Measurements from ENCODE around the gene MARCHF9. TPM values are rescaled to one million over a fixed set of nuclear protein-coding genes. Genes with fewer than 3 reads are reported as not detected.

MARCHF9 gene
- total RNA-seq, 6 experiments from 2014 or later = 0.94 to 3.2 (median 1.2) TPM

GRCh38 chr12:57751788-57752667, 2.9 kb upstream of the MARCHF9 start, which contains the start of gene CDK4:
Gene CDK4, minus strand, starts transcription at chr12:57752310. Its CDS starts 593 bp downstream, at chr12:57751717.
- Mint-ChIP-seq H3K27me3 (ENCODE audit: insufficient read depth) (peaks cover 26% of the 10 kb centered on the region), H3K36me3 (ENCODE audit: low read depth) (peaks cover 31% of the 10 kb centered on the region), H3K9me3 (no peaks in the 10 kb centered on the region), H3K4me3 (peak within 1 kb of the TSS; percentile 98), H3K4me1 (ENCODE audit: low read depth) (peaks cover 37% of the 10 kb centered on the region), H3K27ac (peak within 1 kb of the TSS; percentile 97)
- DNase-seq = peak; percentile 100
- no peak for TF ChIP-seq CTCF (IDR thresholded peaks at IDR 0.05)

GRCh38 chr12:57752668-57753000, 2.3 kb upstream of the MARCHF9 start:
- Mint-ChIP-seq H3K4me3 (peak overlapping the region; percentile 98), H3K27me3 (ENCODE audit: insufficient read depth) (peaks cover 30% of the 10 kb centered on the region), H3K36me3 (ENCODE audit: low read depth) (peaks cover 27% of the 10 kb centered on the region), H3K9me3 (no peaks in the 10 kb centered on the region), H3K27ac (peak overlapping the region; percentile 97), H3K4me1 (ENCODE audit: low read depth) (peaks cover 37% of the 10 kb centered on the region)
- DNase-seq = no peak
- no peak for TF ChIP-seq CTCF (IDR thresholded peaks at IDR 0.05)

GRCh38 chr12:57753756-57754337, 1.1 kb upstream of the MARCHF9 start:
- Mint-ChIP-seq H3K27me3 (ENCODE audit: insufficient read depth) (peaks cover 34% of the 10 kb centered on the region), H3K4me1 (ENCODE audit: low read depth) (peaks cover 37% of the 10 kb centered on the region), H3K27ac (no peak overlapping the region), H3K4me3 (peak overlapping the region; percentile 83), H3K9me3 (no peaks in the 10 kb centered on the region), H3K36me3 (ENCODE audit: low read depth) (peaks cover 21% of the 10 kb centered on the region)
- TF ChIP-seq CTCF (IDR thresholded peaks at IDR 0.05) = no peak
- no peak for DNase-seq

GRCh38 chr12:57755194-57755453, 221 bp downstream of the MARCHF9 start:
- H3K36me3 Mint-ChIP-seq (ENCODE audit: low read depth) = peaks cover 21% of the 10 kb centered on the region
- DNase-seq = no peak
- no peak overlapping the region for H3K4me3 Mint-ChIP-seq
- no peak for TF ChIP-seq CTCF (IDR thresholded peaks at IDR 0.05)
- H3K4me1 Mint-ChIP-seq (ENCODE audit: low read depth) = peaks cover 36% of the 10 kb centered on the region
- no peak overlapping the region for H3K27ac Mint-ChIP-seq
- H3K9me3 Mint-ChIP-seq = no peaks in the 10 kb centered on the region
- H3K27me3 Mint-ChIP-seq (ENCODE audit: insufficient read depth) = peaks cover 34% of the 10 kb centered on the region

GRCh38 chr12:57755454-57756372, 810 bp downstream of the MARCHF9 start:
- Mint-ChIP-seq H3K4me3 (peak overlapping the region; percentile 35), H3K27me3 (ENCODE audit: insufficient read depth) (peaks cover 34% of the 10 kb centered on the region), H3K36me3 (ENCODE audit: low read depth) (peaks cover 15% of the 10 kb centered on the region), H3K27ac (no peak overlapping the region), H3K4me1 (ENCODE audit: low read depth) (peaks cover 30% of the 10 kb centered on the region), H3K9me3 (no peaks in the 10 kb centered on the region)
- no peak for TF ChIP-seq CTCF (IDR thresholded peaks at IDR 0.05)
- no peak for DNase-seq
